ENCODE measurements around the gene RAX.
"Not testable (repeated sequence)": the region's sequence is repeated elsewhere in the genome, so short reads cannot be mapped to it uniquely, and the experiment has no call there.

DNA sequence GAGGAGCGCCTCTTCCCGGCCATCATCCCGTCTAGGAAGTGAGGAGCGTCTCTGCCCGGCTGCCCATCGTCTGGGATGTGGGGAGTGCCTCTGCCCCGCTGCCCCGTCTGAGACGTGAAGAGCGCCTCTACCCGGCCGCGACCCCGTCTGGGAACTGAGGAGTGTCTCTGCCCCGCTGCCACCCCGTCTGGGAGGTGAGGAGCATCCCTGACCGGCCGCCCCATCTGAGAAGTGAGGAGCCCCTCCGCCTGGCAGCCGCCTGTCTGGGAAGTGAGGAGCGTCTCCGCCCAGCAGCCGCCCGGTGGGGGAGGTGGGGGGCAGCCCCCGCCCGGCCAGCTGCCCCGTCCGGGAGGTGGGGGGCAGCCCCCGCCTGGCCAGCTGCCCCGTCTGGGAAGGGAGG, 17.8 kb downstream of the RAX start:
- not testable (repeated sequence) for TF ChIP-seq POLR2A (IDR thresholded peaks at IDR 0.05)
- TF ChIP-seq, protein P1, sequence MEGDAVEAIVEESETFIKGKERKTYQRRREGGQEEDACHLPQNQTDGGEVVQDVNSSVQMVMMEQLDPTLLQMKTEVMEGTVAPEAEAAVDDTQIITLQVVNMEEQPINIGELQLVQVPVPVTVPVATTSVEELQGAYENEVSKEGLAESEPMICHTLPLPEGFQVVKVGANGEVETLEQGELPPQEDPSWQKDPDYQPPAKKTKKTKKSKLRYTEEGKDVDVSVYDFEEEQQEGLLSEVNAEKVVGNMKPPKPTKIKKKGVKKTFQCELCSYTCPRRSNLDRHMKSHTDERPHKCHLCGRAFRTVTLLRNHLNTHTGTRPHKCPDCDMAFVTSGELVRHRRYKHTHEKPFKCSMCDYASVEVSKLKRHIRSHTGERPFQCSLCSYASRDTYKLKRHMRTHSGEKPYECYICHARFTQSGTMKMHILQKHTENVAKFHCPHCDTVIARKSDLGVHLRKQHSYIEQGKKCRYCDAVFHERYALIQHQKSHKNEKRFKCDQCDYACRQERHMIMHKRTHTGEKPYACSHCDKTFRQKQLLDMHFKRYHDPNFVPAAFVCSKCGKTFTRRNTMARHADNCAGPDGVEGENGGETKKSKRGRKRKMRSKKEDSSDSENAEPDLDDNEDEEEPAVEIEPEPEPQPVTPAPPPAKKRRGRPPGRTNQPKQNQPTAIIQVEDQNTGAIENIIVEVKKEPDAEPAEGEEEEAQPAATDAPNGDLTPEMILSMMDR (IDR thresholded peaks at IDR 0.05), result not testable (repeated sequence)

Measured in Peyer's patch (tissue), 4 donors.